Amniotic epithelial cell (primary cell): ENCODE results near the gene CNTFR.

Experiments
- DNase-seq: peaks from one replicate; pipeline ENCODE4 v3.0.0-alpha.2; 2010; ENCODE audit warnings: low read depth

CNTFR gene

GRCh38 chr9:34507556-34507955 is 82.0 kb downstream of the CNTFR start:
- DNase-seq, result no peak

GRCh38 chr9:34506623-34507022 is 82.9 kb downstream of the CNTFR start:
- no peak for DNase-seq

- DNase-seq, result no peak
Observed at GRCh38 chr9:34505370-34506120, 84.0 kb downstream of the CNTFR start.

GRCh38 chr9:34503406-34503805 is 86.1 kb downstream of the CNTFR start:
- DNase-seq, result no peak

- no peak for DNase-seq
Observed at GRCh38 chr9:34502891-34503290, 86.6 kb downstream of the CNTFR start.

- DNase-seq, result no peak
Observed at GRCh38 chr9:34502471-34502870, 87.1 kb downstream of the CNTFR start.

- no peak for DNase-seq
Observed at GRCh38 chr9:34501889-34502425, 87.6 kb downstream of the CNTFR start.
